ENCODE data around the gene ARAF. TPM values are rescaled to one million over a fixed set of nuclear protein-coding genes. Genes with fewer than 3 reads are reported as not detected.

The ARAF gene
- total and polyA plus RNA-seq, 2 donors (not counting 1 experiment from before 2014, with no cell fraction given), result 14.4 to 40.9 TPM

DNA sequence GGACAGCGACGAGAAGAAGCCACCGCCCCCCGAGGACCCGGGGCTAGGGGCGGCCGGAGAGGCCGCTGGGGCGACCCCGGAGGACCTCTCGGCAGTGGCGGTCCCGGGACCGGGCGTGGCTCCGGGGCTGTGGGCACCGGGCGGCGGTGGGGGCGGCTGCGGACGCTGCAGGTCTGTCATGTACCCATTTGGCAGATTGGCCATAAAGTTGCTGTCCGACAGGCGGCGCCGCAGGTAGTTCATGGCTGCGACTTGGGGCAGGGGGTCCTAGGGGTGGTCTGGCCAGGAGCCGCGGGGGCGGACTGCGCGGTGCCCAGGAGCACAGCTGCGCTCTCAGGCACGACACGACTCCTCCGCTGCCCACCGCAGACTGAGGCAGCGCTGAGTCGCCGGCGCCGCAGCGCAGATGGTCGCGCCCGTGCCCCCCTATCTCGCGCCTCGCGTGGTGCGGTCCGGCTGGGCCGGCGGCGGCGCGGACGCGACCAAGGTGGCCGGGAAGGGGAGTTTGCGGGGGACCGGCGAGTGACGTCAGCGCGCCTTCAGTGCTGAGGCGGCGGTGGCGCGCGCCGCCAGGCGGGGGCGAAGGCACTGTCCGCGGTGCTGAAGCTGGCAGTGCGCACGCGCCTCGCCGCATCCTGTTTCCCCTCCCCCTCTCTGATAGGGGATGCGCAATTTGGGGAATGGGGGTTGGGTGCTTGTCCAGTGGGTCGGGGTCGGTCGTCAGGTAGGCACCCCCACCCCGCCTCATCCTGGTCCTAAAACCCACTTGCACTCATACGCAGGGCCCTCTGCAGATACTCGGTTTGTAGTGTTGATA is 58.7 kb downstream of the ARAF start, which contains the start of gene SYN1:
Gene SYN1, minus strand, starts transcription at position 372 of the 817 bp plus-strand sequence. Its CDS starts 129 bp downstream, at position 243.
- H3K27ac ChIP-seq (ENCODE audit: insufficient read depth, low read length), result no peak within 1 kb of the TSS
- no peaks in the 10 kb centered on the region for H3K36me3 ChIP-seq (ENCODE audit: control insufficient read depth, insufficient read depth, low read length)
- DNase-seq (ENCODE audit: low read depth in 2 of 2), result peak; percentile 74 to 79
- H3K27me3 ChIP-seq (ENCODE audit: control insufficient read depth, insufficient read depth, low read length), result peaks cover 5% of the 10 kb centered on the region
- H3K4me1 ChIP-seq (ENCODE audit: control insufficient read depth, extremely low read depth, insufficient read depth, low read length), result peaks cover 3% of the 10 kb centered on the region
- H3K4me3 ChIP-seq (replicated peaks in 1 of 4; ENCODE audit: control extremely low read depth in 1 of 4, insufficient read depth in 1 of 4, low read depth in 3 of 4, low read length in 4 of 4), result peak within 1 kb of the TSS in 2 of 4 experiments; percentile 21 to 48
- TF ChIP-seq, protein P1, sequence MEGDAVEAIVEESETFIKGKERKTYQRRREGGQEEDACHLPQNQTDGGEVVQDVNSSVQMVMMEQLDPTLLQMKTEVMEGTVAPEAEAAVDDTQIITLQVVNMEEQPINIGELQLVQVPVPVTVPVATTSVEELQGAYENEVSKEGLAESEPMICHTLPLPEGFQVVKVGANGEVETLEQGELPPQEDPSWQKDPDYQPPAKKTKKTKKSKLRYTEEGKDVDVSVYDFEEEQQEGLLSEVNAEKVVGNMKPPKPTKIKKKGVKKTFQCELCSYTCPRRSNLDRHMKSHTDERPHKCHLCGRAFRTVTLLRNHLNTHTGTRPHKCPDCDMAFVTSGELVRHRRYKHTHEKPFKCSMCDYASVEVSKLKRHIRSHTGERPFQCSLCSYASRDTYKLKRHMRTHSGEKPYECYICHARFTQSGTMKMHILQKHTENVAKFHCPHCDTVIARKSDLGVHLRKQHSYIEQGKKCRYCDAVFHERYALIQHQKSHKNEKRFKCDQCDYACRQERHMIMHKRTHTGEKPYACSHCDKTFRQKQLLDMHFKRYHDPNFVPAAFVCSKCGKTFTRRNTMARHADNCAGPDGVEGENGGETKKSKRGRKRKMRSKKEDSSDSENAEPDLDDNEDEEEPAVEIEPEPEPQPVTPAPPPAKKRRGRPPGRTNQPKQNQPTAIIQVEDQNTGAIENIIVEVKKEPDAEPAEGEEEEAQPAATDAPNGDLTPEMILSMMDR (conservative IDR thresholded peaks at IDR 0.05 in 1 of 2, IDR thresholded peaks at IDR 0.05 in 1 of 2; ENCODE audit: low read depth in 1 of 2, low read length in 2 of 2), result no peak
- no peak for TF ChIP-seq EZH2 (IDR thresholded peaks at IDR 0.05; ENCODE audit: low read length, missing control alignments)
- no peaks in the 10 kb centered on the region for H4K20me1 ChIP-seq (ENCODE audit: control insufficient read depth, extremely low read depth, insufficient read depth, low read length)
- H3K9me3 ChIP-seq (ENCODE audit: control insufficient read depth, insufficient read depth, low read depth, low read length), result no peaks in the 10 kb centered on the region
- no peaks in the 10 kb centered on the region for H3K79me2 ChIP-seq (ENCODE audit: control insufficient read depth, insufficient read depth, low read length)
- no peak within 1 kb of the TSS for H2AFZ ChIP-seq (ENCODE audit: low read length)
- H3K4me2 ChIP-seq (ENCODE audit: extremely low read depth, insufficient read depth, low read length), result peak within 1 kb of the TSS; percentile 25
- no peak within 1 kb of the TSS for H3K9ac ChIP-seq (ENCODE audit: insufficient read depth, low read length)

DNA sequence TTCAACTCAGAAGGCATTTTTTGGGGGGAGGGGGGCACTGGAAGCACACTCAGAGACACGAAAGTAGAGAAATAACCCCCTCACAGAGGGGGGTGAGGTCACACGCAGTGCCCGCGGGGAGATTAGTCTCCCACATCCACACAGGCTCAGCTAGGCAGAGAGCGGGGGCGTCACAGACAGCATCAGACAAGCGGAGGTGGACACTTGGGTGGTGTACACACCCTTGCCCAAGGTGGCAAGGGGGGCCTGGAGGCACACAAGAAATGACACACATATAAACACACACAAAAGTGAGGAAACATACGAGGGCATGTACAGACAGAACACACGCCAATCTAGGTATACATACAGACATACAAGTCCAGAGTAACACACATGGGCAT is 59.3 kb downstream of the ARAF start:
- Histone ChIP-seq H3K36me3 (ENCODE audit: control insufficient read depth, insufficient read depth, low read length) (no peaks in the 10 kb centered on the region), H3K9me3 (ENCODE audit: control insufficient read depth, insufficient read depth, low read depth, low read length) (no peaks in the 10 kb centered on the region), H3K9ac (ENCODE audit: insufficient read depth, low read length) (no peak overlapping the region), H2AFZ (ENCODE audit: low read length) (no peak overlapping the region), H3K4me3 (replicated peaks in 1 of 4; ENCODE audit: control extremely low read depth in 1 of 4, insufficient read depth in 1 of 4, low read depth in 3 of 4, low read length in 4 of 4) (no peak overlapping the region), H3K4me1 (ENCODE audit: control insufficient read depth, extremely low read depth, insufficient read depth, low read length) (peaks cover 3% of the 10 kb centered on the region), H3K4me2 (ENCODE audit: extremely low read depth, insufficient read depth, low read length) (no peak overlapping the region), H3K79me2 (ENCODE audit: control insufficient read depth, insufficient read depth, low read length) (no peaks in the 10 kb centered on the region), H3K27me3 (ENCODE audit: control insufficient read depth, insufficient read depth, low read length) (peaks cover 5% of the 10 kb centered on the region), H4K20me1 (ENCODE audit: control insufficient read depth, extremely low read depth, insufficient read depth, low read length) (no peaks in the 10 kb centered on the region), H3K27ac (ENCODE audit: insufficient read depth, low read length) (no peak overlapping the region)
- DNase-seq (ENCODE audit: low read depth in 2 of 2), result no peak
- TF ChIP-seq, protein P1 (conservative IDR thresholded peaks at IDR 0.05 in 1 of 2, IDR thresholded peaks at IDR 0.05 in 1 of 2; ENCODE audit: low read depth in 1 of 2, low read length in 2 of 2), result no peak
- no peak for TF ChIP-seq EZH2 (IDR thresholded peaks at IDR 0.05; ENCODE audit: low read length, missing control alignments)

Other genes with a start within 250 kb of the ARAF start
- 0.17 and 0.26 TPM in 2 replicates for gene ZNF157, start 190.6 kb upstream of the ARAF start, total RNA-seq
- 0.02 TPM in 1 of 2 replicates, not detected in the other for gene ZNF157, start 190.6 kb upstream of the ARAF start, polyA plus RNA-seq
- 5.3 and 5.4 TPM in 2 replicates for gene ZNF41, start 78.0 kb upstream of the ARAF start, total RNA-seq
- 5.2 and 6.6 TPM in 2 replicates for gene ZNF41, start 78.0 kb upstream of the ARAF start, polyA plus RNA-seq
- 460 and 845 TPM in 2 replicates for gene TIMP1, start 21.2 kb downstream of the ARAF start, total RNA-seq
- 1,117 and 2,877 TPM in 2 replicates for gene TIMP1, start 21.2 kb downstream of the ARAF start, polyA plus RNA-seq
- gene SYN1, start 58.7 kb downstream of the ARAF start, total RNA-seq, result under 0.01 and 0.17 TPM in 2 replicates
- 0.56 and 1.4 TPM in 2 replicates for gene SYN1, start 58.7 kb downstream of the ARAF start, polyA plus RNA-seq
- under 0.01 and 0.17 TPM in 2 replicates for gene CFP, start 68.7 kb downstream of the ARAF start, total RNA-seq
- gene CFP, start 68.7 kb downstream of the ARAF start, polyA plus RNA-seq, result 0.08 and 0.17 TPM in 2 replicates
- 13.9 and 14.4 TPM in 2 replicates for gene ELK1, start 89.4 kb downstream of the ARAF start, total RNA-seq
- gene ELK1, start 89.4 kb downstream of the ARAF start, polyA plus RNA-seq, result 25.3 and 27.5 TPM in 2 replicates
- gene UXT, start 98.0 kb downstream of the ARAF start, total RNA-seq, result 111 and 143 TPM in 2 replicates
- 114 and 141 TPM in 2 replicates for gene UXT, start 98.0 kb downstream of the ARAF start, polyA plus RNA-seq

Data from fibroblast of lung (primary cell).